MV-4-11 (cell line): ENCODE measurements around the gene CAPSL.
"Not testable (repeated sequence)": the region's sequence is repeated elsewhere in the genome, so short reads cannot be mapped to it uniquely, and the experiment has no call there.

Source experiments
- DNase-seq: peaks from one replicate; lab custom pipeline; 2025; lab: John Stamatoyannopoulos, UW

The CAPSL gene

DNA sequence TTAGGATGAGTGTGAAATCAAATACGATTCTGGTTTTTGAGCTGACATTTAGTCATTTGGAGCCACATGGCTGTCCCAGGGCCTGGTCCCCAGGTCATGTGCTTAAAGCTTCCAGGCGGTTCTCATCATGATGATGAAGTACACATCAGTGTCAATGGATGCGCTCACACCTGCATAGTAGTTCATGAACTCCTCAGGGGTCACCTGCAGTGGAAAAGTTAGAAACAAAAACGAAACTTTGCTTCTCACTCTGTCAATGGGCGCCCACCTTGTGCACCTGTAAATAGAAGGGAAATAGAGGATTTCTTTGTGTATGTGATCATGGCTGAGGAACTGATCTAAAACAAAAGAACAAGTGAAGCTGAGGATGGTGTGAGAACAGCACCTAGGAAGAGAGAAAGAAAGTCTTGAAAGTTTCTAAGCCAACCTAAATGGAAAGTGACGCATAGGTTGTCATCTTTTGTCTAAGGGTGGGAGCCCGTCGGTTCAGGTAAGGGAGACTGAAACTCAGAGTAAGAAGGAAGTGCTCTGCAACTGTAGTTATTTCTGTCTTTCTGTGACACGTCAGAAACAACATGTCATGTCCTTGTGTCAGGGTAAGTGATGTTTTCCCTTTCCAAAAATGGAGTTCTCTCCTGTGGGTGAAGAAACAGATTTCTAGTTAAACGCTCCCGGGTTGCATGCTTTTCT is 33.8 kb downstream of the CAPSL start:
- DNase-seq, result no peak

DNA sequence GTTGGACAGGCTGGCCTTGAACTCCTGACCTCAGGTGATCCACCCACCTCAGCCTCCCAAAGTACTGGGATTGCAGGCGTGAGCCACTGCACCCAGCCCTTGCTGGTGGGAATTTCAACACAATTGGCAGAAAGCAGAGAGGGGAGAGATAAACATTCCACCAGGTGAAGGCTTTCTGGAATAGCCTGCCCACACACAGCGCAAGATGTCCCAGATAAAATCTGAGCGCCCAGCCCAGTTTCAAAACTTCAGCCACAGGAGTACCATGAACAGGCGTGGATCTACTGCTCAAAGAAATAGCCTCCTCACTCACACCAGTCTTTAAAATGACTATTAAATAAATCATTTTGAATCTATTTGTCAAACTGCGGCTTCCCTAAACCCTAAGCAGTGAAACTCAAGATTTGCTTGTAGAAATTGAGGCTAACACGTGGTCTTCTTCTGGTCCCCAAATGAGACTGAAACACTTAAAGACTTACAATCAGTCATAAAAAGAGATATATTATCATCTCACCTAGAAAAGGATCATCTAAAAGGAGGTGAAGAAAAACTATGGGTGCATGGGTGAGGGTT is 34.7 kb downstream of the CAPSL start:
- DNase-seq, result no peak

DNA sequence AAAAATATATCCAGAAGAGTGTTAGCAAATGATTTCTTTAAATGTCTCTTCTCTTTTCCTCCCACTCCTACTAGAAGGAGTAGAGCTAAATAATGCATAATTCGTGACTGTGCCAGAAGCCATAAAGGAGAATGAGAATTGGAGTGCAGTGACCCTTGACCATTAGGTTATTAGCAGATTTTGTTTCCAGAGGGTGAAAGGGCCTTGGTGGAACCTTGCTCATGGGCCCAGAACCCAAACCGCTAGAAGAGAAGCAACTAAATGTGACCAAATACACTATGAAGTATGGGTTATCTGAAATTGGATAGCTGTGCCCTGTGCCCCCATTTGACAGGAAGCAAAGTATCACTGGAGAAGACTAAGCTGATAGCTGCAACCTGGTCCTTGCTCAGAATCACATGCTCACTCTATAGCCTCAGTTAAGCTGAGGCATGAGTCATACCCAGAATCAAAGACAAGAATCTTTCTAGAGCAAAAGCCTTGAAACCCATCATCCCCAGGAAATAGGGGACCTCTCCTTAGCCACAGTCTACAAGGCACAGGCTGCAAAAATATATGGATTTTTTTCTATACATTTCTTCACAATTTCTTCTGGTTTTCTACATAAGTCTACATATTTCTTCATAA is 36.3 kb downstream of the CAPSL start:
- peak; percentile 55 for DNase-seq

DNA sequence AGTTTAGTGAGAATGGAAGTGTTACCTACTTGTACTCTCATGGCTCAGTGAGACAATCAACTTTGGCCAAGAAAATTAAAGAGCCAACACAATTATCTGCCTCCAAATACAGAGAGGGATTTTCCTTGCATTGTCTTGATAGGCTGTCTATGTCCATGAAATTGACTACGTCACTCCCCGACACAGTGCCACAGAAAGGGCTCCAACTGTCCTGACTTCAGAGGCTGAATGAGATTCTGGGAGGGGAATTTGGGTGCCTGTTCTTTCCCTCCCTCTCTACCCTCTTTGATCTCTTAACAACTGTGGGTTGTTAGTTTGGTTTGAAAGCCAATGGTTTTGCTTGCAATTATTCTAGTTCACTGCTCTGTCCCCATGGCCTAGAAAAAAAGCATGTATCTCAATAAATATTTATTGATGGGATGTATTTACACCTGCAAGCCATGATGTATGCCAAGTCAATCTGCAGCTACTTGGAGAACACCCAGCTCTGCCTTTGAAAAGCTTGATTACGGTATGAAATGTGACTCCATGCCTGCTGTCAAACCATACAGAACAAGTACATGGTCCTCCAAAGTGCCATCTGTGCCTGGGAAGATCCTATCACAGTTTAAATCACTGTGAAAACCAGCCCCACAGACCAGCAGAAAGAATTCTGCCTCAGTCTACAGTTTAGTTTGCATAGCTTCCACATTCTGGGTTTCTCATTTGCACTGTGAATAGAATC is 37.3 kb downstream of the CAPSL start:
- no peak for DNase-seq

DNA sequence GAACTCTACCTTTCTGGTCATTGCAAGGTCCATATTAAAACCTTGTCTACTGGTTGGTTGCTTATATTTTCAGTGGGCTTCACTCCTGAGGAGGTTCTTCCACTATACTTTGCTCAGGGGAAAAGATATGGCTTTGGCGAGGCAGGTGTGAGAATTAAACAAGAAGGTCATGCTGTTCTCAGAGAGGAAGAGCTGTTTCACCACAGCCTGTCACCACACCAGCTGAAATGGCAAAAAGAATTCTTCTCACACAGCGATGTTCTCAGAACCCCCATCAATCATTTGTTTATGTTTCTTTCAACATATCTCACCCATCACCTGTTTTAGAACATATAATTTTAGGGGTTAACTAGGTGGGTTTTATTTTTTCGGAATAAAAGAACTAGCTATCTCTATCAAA is 38.6 kb downstream of the CAPSL start:
- no peak for DNase-seq

DNA sequence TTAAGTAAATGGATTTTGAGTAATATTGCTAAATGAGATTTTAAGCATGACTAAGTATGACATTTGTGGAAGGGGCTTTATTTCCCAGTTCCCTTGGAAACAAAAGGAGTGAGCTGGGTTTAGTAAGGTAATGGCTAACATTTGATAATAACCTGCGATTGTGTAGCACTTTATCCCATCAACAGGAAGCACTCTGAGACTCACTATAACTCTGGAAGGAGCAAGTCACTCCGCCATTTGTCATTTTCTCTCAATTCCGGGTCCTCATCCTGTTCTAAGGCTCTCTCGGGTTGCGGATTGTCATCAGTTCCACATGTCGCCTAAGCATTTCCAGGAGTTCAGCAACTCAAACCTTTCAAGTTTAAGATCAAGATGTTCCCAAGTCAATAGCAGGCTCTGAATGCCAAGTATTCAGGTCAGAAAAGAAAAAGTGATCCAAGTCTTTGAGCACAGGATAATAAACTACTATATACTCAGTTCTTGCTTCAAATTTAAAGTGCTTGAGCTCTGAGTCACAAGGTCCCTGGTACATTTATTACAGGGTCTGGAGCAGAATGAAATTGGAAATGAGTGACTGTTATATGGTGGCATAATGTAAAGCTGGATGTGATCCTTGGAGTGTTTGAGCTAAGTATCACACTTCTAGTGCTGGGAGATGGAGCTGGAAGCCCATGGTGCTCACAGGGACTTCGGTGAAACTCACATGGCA is 39.3 kb downstream of the CAPSL start:
- no peak for DNase-seq

DNA sequence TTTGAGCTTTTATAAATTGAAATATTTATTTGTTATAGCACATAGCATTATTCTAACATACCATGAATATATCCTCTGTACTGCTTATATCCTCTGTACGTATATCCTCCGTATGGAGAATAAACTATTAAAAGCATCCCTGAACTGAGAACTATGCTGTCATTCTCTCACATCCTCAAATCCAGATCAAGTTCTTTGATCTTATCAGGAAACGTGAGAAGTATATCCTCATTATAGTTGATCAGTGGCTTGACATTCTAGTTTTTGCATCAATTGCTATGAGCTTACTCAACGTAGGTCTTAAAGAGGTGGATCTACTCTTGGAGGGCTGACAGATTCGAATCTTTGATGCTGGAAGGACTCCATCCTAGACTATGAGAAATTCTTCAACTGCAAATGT is 44.3 kb downstream of the CAPSL start:
- no peak for DNase-seq

DNA sequence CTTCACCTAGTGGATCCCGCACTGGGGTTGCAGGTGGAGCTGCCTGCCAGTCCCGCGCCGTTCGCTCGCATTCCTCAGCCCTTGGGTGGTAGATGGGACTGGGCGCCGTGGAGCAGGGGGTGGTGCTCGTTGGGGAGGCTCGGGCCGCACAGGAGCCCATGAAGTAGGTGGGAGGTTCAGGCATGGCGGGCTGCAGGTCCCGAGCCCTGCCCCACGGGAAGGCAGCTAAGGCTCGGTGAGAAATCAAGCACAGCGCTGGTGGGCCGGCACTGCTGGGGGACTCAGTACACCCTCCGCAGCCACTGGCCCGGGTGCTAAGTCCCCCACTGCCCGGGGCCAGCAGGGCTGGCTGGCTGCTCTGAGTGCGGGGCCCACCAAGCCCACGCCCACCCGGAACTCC is 45.6 kb downstream of the CAPSL start:
- not testable (repeated sequence) for DNase-seq

DNA sequence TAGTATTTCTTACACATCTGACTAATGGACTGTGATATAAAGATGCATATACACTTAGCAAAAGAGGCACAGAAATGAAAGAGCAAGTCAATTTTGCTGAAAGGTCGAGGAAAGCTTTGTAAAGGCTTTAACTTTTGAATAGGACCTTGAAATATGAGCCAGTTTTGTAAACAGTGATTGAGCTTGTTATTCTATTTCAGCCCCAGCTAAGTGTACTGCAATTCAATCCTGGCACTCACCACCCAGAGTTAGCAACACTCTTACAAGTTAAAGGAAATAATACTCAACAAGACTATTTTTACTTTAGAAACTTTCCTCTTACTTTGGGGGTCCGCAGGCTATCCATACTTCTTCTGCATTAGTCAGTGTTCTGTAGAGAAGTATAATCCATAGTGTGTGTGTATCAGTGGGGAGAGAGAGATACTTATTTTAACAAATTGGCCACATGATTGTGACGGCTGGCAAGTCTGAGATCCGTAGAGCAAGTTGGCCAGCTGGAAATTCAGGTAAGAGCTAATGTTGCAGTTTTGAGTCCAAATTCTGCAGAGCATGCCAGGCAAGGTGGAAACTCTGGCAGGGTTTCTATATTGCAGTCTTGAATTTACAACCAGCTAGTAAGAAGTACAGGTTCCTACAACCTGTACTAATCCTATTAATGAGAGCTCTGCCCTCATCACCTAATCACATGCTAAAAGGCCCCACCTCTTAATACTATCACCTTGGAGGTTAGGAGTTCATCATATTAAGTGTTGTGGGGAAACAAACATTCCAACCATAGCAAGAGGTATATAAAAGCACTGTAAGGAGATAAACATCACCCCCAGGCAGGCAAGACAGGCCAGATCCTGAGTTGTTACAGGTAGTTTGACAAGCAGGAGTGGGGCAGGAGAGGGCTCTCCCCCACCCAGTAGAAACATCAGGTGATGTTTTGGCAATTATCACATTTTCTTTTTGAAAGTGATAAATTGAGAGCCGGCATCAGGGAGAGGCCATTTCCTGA is 48.1 kb downstream of the CAPSL start:
- no peak for DNase-seq

DNA sequence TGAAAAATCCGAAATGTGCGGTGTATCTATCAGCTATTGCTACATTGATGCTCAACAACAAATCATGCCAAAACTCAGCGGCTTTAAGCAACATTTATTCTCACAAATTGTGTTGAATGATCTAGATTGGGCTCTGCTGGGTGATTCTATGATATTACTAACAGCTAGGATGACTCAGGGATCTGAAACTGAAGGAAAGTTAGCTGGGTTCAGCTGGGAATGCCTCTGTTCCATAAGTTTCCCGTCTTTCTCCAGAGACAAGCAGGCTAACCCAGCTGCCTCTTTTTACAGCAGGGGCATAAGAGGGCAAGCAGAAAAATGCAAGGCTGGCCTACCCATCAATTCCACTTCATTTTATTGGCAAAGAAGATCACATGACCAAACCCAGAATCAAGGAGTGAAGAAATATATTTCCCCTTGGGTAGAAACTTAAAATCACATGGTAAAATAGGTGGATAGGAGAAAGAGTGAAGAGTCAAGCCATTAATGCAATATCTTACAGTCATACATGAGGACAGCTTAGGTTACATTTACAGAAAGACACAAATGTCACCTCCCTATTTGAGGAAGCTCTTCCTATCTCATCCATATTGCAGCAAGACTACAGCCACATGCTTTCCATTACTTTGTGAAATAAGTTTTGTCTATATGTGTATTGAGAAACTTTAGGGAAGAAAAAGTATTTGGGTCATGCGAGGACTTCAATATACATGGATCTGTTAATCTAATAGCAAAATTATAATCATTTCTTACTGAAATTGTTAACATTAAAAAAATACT is 50.9 kb downstream of the CAPSL start:
- DNase-seq, result no peak

DNA sequence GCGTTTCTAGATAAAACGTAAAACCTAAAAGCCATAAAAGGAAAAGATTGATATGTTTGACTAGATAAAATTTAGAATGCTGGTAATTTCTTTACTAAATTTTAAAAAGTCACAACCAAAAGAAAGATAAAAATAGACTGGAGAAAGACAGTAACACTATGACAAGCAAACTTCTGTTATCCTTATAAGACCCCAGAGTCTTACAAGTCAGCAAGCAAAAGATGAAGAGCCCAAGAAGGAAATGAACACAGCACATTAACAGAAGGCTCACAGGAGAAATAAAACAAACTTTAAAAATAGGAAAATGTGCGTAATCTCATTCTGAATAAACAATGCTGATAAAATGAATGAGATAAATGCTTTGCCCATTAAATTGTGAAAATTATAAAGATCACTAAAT is 52.0 kb downstream of the CAPSL start:
- DNase-seq, result no peak

DNA sequence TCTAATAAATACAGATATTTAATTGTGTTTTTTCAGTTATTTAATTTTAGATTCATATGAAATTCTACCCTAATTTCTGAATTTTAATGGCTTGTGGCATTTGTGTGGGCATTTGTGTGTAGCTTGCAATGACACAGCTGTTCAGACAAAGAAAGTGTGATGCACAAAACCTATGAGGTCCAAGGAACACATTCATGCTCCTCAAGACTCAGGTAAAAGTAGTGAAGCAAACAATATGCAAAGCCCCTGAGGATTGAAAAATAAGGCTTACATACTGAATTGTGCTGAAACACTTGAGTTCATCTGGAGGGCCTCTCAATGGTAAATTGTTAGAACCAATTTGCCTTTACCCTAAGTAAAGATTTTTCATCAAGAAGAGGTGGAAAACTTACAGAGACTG is 53.6 kb downstream of the CAPSL start:
- DNase-seq, result no peak

DNA sequence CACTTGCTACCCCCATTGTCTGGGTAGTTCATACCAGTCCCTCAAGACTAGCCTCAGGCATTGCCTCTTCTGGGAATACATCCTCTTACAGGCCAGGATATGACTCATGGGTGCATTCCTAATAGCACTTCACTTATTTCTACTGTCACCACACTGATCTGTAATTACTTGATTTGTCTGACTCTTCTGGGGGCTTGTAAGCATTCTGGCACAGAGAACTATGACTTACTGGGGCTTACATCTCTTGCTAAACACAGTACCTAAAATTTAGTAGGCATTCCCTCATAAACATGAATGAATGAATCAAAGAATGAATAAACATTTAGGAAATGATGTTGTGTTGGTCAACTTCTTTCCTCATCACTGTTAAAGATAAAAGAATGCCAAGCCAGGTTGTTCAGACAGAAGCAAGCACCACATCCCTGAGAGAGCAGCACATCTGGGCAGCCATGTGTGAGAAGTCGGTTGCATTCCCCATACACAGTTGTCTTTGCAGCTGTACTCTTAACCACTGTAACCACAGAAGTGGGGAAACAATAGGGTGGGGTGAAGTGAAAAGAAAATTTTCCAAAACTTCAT is 54.1 kb downstream of the CAPSL start:
- peak; percentile 88 for DNase-seq

DNA sequence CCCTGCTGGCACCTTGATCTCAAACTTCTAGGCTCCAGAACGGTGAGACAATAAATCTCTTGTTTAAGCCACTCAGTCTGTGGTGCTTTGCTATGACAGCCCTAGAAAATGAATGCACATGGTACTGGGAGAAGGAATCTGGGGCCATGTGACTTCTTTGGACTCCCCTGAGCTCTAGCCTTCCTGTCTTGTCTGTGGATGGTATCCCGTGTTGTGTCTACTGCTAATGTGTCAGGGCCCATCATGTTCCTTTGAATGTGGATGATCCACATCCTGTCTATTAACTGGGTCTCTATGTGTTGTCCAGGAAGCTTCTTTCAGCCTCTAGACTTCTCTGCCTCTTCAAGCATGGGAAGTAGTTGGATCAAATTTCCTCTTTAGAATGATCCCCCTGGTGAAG is 56.7 kb downstream of the CAPSL start:
- DNase-seq, result no peak

DNA sequence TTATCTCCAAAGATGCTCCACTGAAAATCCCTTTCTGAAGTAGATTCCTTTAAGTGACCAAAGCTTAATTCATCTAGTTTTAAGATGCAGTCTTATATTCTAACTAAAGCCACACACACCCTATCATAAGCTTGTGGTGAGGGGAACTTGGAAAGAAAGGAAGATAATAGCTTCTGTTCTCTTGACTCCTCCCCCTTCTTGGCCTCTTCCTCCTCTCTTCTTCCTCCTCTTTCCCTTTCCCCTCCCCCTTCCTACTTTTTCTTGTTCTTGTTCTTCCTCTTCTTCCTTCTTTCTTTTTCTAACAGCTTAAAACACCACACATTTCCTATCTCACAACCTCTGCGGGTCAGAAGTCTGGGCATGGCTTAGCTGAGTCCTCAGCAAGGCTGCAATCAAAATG is 58.3 kb downstream of the CAPSL start:
- peak; percentile 82 for DNase-seq

DNA sequence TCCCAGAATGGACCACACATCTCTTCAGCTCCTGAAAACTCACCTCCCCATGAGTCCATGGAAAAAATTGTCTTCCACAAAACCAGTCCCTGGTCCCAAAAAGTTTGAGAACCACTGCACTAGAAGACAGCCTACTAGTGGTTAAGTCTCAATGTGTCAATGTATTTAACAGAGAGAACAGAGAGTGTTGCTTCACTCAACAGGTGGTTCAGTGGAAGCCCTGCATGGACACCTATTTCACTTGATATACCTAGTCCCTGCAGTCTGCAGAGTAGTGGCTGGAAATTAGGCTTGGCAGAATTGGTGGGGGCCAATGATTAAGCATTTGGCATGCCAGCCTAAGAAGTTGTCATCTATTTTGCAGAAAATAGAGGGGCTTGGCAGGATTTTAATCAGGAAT is 58.8 kb downstream of the CAPSL start:
- DNase-seq, result no peak

DNA sequence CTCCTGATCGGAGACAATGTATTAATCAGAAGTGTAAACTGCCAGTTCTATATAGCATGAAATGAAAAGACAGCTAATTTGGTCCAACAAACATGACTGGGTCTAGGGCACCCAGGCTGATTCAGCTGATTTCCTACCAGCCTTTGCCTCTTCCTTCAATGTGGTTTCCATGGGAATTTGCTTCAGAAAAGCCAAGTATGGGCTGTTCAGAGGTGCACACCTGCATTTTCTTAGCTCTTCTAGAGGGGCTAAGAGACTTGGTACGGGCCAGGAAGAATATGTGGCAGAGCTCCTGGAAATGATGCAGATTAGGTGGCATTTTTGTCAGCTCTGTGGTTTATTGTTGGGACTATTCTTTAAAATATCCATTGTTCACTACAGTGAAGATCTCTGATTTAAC is 59.3 kb downstream of the CAPSL start:
- DNase-seq, result no peak

DNA sequence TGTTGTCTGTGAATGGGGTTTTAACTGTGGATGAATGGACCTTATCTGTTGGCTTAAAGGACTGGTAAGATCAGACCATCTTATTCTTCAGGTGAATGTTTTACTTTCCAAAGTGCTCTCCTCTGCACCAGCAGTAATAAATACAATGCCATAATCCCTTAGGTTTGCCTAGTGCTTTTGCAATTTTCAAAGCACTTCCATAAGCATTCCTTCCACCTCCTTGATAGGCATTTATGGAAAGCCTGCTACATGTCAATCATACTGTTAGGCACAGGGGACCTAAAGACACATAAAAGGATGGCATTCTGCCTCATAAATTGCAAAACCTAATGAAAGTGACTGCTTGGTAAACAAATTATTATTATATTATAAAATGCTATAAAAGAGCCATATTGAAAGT is 60.3 kb downstream of the CAPSL start:
- DNase-seq, result no peak

DNA sequence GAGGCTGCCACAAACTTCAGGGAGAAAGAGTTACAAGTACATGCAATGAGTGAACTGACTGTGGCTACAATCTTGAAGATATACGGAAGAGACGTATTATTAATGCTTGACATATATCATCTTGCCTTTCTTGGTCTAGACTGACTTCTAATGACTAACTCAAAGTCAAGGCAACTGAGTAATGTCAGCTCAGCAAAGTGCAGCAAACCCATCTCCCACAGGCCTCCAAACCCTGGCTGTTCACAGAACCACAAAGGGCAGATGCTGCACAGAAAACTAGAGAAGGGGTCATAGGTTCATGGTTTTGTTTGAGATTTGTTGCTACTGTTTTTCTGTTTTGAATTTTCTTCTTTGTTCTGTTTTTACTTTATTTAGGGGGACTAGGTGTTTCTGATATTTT is 60.8 kb downstream of the CAPSL start:
- no peak for DNase-seq

DNA sequence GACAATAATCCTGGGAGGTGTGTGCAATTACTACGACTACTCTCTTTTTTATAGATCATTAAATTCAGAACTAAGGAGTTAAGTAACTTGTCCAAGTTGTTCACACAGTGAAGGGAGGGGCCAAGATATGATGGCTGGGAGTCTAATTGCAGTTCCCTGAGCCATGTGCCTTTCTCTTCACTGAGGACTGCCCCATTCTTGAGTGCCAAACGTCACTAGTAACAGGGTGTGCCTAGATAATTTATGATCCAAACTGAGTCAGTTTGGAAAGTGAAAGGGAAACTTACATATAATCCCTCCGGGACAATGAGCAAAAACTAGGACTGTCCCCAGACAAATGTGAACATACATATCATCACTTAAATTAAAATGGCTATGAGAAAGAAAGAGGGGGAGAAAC is 61.5 kb downstream of the CAPSL start:
- DNase-seq, result peak; percentile 59
